GM21529 (cell line): ENCODE data around the gene RRP1B.
A peak's percentile ranks its signal among the peaks of the same experiment; 100 is the strongest.
"Not testable (repeated sequence)": the region's sequence is repeated elsewhere in the genome, so short reads cannot be mapped to it uniquely, and the experiment has no call there.

Experiments used
- ATAC-seq: cut with Tn5 transposase; IDR thresholded peaks from one replicate; pipeline ENCODE4 v1.9.1; 2021; ENCODE audit not compliant: unreplicated experiment

The RRP1B gene, protein sequence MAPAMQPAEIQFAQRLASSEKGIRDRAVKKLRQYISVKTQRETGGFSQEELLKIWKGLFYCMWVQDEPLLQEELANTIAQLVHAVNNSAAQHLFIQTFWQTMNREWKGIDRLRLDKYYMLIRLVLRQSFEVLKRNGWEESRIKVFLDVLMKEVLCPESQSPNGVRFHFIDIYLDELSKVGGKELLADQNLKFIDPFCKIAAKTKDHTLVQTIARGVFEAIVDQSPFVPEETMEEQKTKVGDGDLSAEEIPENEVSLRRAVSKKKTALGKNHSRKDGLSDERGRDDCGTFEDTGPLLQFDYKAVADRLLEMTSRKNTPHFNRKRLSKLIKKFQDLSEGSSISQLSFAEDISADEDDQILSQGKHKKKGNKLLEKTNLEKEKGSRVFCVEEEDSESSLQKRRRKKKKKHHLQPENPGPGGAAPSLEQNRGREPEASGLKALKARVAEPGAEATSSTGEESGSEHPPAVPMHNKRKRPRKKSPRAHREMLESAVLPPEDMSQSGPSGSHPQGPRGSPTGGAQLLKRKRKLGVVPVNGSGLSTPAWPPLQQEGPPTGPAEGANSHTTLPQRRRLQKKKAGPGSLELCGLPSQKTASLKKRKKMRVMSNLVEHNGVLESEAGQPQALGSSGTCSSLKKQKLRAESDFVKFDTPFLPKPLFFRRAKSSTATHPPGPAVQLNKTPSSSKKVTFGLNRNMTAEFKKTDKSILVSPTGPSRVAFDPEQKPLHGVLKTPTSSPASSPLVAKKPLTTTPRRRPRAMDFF

DNA sequence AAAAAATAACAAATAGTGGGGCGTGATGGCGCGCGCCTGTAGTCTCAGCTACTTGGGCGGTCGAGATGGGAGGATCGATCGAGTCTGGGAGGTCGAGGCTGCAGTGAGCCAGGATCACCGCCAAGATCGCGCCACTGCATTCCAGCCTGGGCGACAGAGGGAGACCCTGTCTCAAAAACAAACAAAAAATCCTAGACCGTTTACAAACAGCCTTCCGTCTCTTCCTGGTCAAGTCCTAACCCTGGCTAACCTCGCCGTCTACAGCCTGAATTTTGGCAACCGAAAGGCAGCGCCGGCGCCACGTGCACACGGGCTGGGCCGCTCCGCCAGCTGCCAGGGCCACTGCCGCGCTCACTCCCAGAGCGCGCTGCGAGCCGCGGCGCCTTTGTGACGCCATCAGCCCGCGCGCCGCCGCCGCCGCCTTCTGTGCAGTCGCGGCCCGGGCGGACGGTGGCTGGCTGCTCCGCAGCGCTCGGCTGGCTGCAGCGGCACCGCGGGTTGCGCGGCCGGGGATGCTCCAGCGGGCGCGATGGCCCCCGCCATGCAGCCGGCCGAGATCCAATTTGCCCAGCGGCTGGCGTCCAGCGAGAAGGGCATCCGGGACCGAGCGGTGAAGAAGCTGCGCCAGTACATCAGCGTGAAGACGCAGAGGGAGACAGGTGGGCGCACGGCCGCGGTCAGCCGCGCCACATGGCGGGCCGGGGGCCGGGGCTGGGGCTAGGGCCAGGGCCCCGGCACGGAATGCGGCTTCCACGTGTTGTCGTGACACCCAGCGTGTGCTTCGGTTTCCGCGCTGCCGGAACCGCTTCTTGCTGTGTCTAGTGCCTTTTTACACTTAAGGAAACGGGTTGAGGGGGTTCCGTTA is at the start of gene RRP1B, which contains the start of gene HSF2BP:
TSS of gene RRP1B (plus strand) at position 425 of the 865 bp plus-strand sequence. CDS start at position 530, 105 bp downstream.
TSS of gene HSF2BP (minus strand) at position 353 of the 865 bp plus-strand sequence. CDS start 1,392 bp downstream, outside the sequence.
- ATAC-seq, result peak; percentile 71

GRCh38 chr21:43611598-43612369 is 47.6 kb upstream of the RRP1B start:
- ATAC-seq, result no peak

DNA sequence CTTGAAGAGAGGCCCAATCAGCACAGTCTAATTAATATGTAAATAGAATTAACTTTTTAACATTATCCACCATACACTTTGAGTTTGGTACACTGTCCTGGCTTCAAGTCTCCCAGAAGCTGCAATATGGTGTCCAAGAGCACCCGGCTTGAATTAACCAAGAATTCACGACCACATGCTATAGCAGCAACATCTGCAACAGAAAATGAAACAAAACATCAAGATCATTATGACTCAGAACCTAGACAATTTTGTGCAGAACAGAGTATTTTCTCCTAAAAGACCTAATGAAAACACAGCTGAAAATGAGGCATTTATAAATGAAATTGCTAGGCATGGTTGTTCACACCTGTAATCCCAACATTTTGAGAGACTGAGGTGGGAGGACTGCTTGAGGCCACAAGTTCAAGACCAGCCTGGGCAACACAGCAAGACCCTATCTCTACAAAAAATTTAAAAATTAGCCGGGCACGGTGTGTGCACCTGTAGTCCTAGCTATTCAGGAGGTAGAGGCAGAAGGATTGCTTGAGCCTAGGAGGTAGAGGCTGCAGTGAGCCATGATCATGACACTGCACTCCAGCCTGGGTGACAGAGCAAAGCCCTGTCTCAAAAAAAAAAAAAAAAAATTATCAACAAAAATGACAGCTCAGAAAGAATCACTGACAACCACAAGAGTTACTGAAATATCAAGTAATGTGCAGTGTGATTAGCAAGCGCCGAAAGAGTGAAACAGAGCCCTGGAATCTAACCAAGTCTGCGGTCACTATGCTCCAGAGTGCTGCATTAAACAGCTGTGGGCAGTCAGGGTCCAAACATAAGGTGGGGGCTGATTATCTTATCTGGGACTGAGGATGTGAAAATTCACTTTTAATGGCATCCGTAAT is 45.4 kb upstream of the RRP1B start:
- ATAC-seq, result no peak

DNA sequence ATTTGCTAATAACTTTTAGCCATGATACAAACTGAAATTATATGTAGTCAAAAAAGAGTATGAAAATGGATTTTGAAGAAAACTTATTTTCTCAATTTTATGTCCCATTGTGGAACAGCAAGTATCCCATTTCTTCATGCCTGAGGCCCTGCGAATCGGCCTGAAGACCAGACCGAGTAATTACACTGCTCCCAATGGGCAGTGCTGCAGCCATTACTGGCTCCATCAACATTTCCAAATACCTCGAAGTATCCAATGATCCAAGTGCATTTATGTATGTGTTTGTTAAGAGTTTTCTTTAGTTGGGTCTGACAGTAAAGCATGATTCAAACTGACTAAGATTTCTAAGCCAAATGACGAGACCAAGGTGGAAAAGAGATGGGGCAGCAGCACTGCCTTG is 44.5 kb upstream of the RRP1B start:
- no peak for ATAC-seq

DNA sequence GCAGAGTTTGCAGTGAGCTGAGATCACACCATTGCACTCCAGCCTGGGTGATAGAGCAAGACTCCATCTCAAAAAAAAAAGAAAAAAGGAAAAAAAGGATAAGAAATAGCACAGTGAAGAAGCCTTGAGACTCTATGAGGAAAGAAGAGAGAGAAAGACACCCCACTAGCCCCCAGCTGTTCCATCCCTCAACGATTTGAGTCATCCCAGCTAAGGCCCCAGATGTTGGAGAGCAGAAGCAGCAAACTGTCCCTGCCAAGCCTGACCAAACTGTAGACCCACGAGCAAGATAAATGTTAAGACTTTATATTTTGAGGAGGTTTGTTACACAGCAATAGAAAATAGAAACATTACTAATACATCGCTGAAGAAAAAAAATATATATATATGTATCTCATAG is 42.5 kb upstream of the RRP1B start:
- not testable (repeated sequence) for ATAC-seq

GRCh38 chr21:43618940-43619339 is 40.4 kb upstream of the RRP1B start:
- no peak for ATAC-seq

- ATAC-seq, result no peak
Observed at GRCh38 chr21:43619344-43619743, 40.0 kb upstream of the RRP1B start.

DNA sequence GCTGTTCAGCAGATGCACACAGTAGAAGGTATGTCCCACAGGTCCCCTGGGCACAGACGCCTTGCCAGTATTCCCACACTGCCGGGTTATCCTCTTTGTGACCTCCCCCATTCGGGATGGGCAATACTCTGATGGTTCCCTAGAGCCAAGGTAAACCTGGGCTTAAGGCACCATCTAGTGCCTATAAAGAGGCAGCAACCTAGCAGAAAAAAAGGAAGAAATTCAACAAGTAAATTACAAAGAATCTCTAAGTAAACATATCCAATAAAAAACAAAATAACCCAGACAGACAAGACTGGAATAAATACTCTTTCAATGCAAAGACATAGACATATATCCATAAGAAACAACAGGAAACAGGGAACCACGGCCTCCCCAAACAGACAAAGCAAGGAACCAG is 39.5 kb upstream of the RRP1B start:
- ATAC-seq, result no peak

DNA sequence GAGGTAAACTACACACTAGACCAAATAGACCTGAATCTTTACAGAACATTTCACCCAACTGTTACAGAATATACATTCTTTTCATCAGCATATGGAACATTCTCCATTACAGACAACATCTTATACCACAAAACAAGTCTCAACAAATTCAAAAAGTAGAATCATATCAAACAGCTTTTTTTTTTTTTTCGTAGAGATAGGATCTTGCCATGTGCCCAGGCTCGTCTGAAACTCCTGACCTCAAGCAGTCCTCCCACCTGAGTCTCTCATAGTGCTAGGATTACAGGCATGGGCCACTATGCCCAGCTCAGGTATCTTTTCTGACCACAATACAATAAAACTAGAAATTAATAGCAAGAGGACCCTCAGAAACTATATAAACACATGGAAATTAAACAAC is 36.6 kb upstream of the RRP1B start:
- no peak for ATAC-seq

- no peak for ATAC-seq
Observed at GRCh38 chr21:43623588-43623987, 35.8 kb upstream of the RRP1B start.

- no peak for ATAC-seq
Observed at GRCh38 chr21:43624339-43624738, 35.0 kb upstream of the RRP1B start.

GRCh38 chr21:43626390-43626789 is 33.0 kb upstream of the RRP1B start:
- ATAC-seq, result no peak

GRCh38 chr21:43627527-43627926 is 31.8 kb upstream of the RRP1B start:
- no peak for ATAC-seq

DNA sequence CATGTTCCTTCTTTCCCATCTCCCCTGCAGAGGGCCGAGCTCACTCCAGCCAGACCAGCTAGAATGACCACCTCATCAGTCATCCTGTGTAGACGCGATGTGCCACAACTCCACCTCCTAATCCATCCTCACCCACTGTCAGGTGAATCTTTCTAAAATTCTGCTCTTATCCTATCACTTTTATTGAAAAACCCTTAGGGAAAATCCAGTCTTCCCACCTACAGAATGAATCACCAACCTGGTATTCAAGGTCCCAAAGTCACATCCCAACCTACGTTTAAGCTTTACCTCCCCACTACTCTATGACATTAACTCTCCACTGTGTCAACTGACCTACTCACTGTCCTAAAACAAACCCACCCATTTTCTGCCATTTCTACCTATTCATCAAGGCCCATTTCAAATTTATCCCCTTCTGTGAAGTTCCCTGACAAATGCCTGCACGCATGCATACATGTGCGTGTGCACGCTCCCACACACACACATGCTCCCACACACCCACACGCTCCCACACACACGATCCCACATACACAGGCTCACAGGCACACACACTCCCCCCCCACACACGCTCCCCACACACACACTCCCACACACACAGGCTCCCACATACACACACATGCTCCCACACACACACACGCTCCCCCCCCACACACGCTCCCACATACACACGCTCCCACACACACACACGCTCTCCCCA is 27.8 kb upstream of the RRP1B start:
- no peak for ATAC-seq

- ATAC-seq, result no peak
Observed at GRCh38 chr21:43632373-43632905, 26.9 kb upstream of the RRP1B start.

DNA sequence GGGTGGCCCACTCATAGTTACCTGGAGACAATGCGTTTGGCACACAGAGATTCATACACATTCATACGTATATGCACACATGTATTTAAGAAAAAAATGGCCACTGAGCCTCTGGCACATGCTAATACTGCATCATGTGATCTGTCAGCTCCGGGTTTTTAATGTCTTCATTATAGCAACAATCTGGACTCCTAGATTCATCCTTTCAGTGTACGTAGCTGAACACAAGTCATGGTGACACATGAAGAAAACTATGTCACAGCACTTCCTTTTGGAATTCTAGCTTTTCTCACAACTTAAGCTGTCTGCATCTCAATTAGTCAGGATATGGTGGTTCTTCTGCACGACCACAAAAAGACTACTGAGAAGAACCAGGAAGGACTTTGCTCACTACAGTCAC is 24.7 kb upstream of the RRP1B start:
- ATAC-seq, result no peak

- ATAC-seq, result no peak
Observed at GRCh38 chr21:43635436-43635835, 23.9 kb upstream of the RRP1B start.

- ATAC-seq, result no peak
Observed at GRCh38 chr21:43637530-43638158, 21.7 kb upstream of the RRP1B start.
